Measurements from ENCODE around the gene RELN. TPM values are rescaled to one million over a fixed set of nuclear protein-coding genes. Genes with fewer than 3 reads are reported as not detected.

RELN gene
- total and polyA plus RNA-seq, 10 of the 15 experiments (the other 5 are each of a cell fraction or from before 2014, with no cell fraction given), result 0.11 to 0.21 TPM; not detected in 8

DNA sequence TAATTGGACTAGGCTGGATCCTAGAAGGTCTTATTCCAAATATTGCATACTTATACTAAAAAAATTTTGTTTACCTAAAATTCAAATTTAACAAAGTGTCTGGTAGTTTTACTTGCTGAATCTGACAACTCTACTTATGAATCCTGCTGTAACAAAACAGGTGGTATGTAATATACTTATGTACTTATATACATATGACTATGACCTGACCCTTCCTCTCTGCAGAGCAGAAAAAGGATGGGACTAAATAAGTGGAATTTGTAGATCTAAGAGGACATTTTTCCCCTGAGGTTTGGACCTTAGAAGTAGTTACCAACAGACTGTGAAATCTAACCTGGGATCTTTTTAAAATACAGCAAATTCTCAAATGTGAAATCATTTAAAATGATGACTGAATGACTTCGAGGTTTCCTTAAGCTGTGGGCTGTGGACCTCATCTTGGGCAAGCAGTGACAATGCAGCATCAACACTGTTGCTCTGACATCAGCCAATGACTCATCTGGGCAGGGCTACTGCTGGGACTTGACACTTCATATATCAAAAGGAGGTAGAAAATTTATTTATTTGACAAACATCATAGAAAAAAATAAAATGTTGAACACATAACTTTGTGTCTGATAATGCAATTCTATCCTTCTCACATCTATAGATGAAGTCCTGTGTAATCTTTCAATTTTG is 73.6 kb downstream of the RELN start:
- ATAC-seq, result no peak
- no peak overlapping the region for H3K27ac ChIP-seq (ENCODE audit: control insufficient read depth, insufficient read depth)
- 0% methylated on average over 1 of the region's 1 CpG for WGBS (ENCODE audit: insufficient coverage, insufficient replicate concordance, low lambda C conversion rate, missing lambda C conversion rate)
- no peaks in the 10 kb centered on the region; a peak in 1 of 4 replicates for H3K27me3 ChIP-seq (replicated peaks in 1 of 2; ENCODE audit: control insufficient read depth in 2 of 2, insufficient read depth in 2 of 2, low read length in 1 of 2)
- H3K36me3 ChIP-seq (ENCODE audit: control insufficient read depth in 2 of 2, insufficient read depth in 2 of 2, low read length in 1 of 2), result no peaks in the 10 kb centered on the region
- no peak overlapping the region for H3K9ac ChIP-seq (ENCODE audit: control insufficient read depth, insufficient read depth, low read length)
- no peak for TF ChIP-seq NR2C1 (IDR thresholded peaks at IDR 0.05)
- TF ChIP-seq MEF2B (IDR thresholded peaks at IDR 0.05; ENCODE audit: partially characterized antibody, poor library complexity, severe bottlenecking), result no peak
- TF ChIP-seq E2F4 (IDR thresholded peaks at IDR 0.05; ENCODE audit: low read depth, low read length), result no peak
- no peak for TF ChIP-seq ATF7 (IDR thresholded peaks at IDR 0.05; ENCODE audit: low read depth)
- H3K9me3 ChIP-seq (replicated peaks; ENCODE audit: control insufficient read depth, insufficient read depth, low read length), result no peaks in the 10 kb centered on the region
- RAD21 ChIA-PET (ENCODE audit: unreplicated experiment), result no interaction called here
- no peak overlapping the region for H3K4me3 ChIP-seq
- H2AFZ ChIP-seq (ENCODE audit: control insufficient read depth, low read depth, low read length), result no peak overlapping the region
- in situ Hi-C loops (cut with MboI), result no loop called here
- no peak for DNase-seq (ENCODE audit: low read depth, low spot score)
- H4K20me1 ChIP-seq (ENCODE audit: control insufficient read depth, insufficient read depth), result no peaks in the 10 kb centered on the region
- CTCF ChIA-PET, result no interaction called here
- POLR2A ChIA-PET, result no interaction called here
- SMC1A ChIA-PET (ENCODE audit: uncharacterized antibody, unreplicated experiment), result no interaction called here
- no peaks in the 10 kb centered on the region for H3K79me2 ChIP-seq (ENCODE audit: control insufficient read depth, insufficient read depth, low read length)
- FAIRE-seq, result no peak
- no peak overlapping the region for H3K4me2 ChIP-seq (ENCODE audit: control insufficient read depth, insufficient read depth)
- H3K4me1 ChIP-seq (ENCODE audit: control insufficient read depth, insufficient read depth, low read length), result no peaks in the 10 kb centered on the region
- BruUV-seq (replicated peaks), result no TSS peak
- intact Hi-C loops (cut with micrococcal nuclease; ENCODE audit: unreplicated experiment), result no loop called here

DNA sequence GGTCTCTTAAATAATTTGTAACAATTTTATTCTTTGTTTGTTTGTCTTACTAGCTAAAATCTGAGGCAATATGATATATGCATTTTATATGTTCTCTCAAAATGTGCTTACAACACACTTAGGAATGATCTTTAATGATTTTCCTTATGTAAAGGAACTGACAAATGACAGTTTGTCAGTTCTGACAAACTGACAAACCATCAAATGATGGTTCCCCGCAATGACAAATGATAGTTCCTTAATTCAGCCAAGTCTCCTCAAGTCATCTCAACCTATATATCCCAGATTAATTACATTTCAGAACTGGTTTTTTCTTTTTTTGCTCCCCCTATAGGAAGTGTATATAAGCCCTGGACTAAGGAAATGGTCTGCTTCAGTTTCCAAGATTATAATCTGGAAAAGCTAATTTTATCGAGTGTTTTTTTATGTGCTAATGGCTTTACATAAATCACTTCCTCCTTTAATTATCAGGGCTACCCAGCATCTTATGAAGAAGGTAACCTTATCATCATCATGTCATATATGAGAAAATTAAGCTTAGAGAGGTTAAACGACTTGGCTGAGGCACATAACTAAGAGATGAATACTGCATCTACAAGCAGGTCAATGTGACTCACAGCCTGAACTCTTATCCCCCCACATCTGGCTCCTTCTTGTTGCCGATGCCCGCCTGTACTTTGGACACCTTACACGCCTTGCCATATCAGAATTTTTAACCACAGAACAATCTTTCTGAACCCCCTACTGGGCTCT is 75.1 kb downstream of the RELN start:
- Histone ChIP-seq H3K9ac (ENCODE audit: control insufficient read depth, insufficient read depth, low read length) (no peak overlapping the region), H3K79me2 (ENCODE audit: control insufficient read depth, insufficient read depth, low read length) (no peaks in the 10 kb centered on the region), H3K36me3 (ENCODE audit: control insufficient read depth in 2 of 2, insufficient read depth in 2 of 2, low read length in 1 of 2) (no peaks in the 10 kb centered on the region), H3K27me3 (replicated peaks in 1 of 2; ENCODE audit: control insufficient read depth in 2 of 2, insufficient read depth in 2 of 2, low read length in 1 of 2) (no peaks in the 10 kb centered on the region; a peak in 1 of 4 replicates), H3K4me3 (no peak overlapping the region), H2AFZ (ENCODE audit: control insufficient read depth, low read depth, low read length) (no peak overlapping the region), H3K27ac (ENCODE audit: control insufficient read depth, insufficient read depth) (no peak overlapping the region), H4K20me1 (ENCODE audit: control insufficient read depth, insufficient read depth) (no peaks in the 10 kb centered on the region), H3K9me3 (replicated peaks; ENCODE audit: control insufficient read depth, insufficient read depth, low read length) (no peaks in the 10 kb centered on the region), H3K4me1 (ENCODE audit: control insufficient read depth, insufficient read depth, low read length) (no peaks in the 10 kb centered on the region), H3K4me2 (ENCODE audit: control insufficient read depth, insufficient read depth) (no peak overlapping the region)
- FAIRE-seq (no peak), ATAC-seq (no peak), DNase-seq (ENCODE audit: low read depth, low spot score) (no peak)
- intact Hi-C loops (cut with micrococcal nuclease; ENCODE audit: unreplicated experiment), result no loop called here
- POLR2A ChIA-PET, result no interaction called here
- SMC1A ChIA-PET (ENCODE audit: uncharacterized antibody, unreplicated experiment), result no interaction called here
- RAD21 ChIA-PET (ENCODE audit: unreplicated experiment), result no interaction called here
- in situ Hi-C loops (cut with MboI), result no loop called here
- BruUV-seq (replicated peaks), result no TSS peak
- CTCF ChIA-PET, result no interaction called here
- 54% methylated on average over 6 of the region's 6 CpGs for WGBS (ENCODE audit: insufficient coverage, insufficient replicate concordance, low lambda C conversion rate, missing lambda C conversion rate)
- TF ChIP-seq SIX5 (IDR thresholded peaks at IDR 0.05; ENCODE audit: low read depth, low read length, severe bottlenecking) (no peak), PML (IDR thresholded peaks at IDR 0.05; ENCODE audit: low read length) (no peak), IRF5 (IDR thresholded peaks at IDR 0.05; ENCODE audit: borderline replicate concordance) (no peak), KDM1A (IDR thresholded peaks at IDR 0.05; ENCODE audit: borderline replicate concordance) (no peak), SPI1 (IDR thresholded peaks at IDR 0.05; ENCODE audit: borderline replicate concordance, insufficient read depth, low read depth, low read length) (no peak), TCF7 (IDR thresholded peaks at IDR 0.05; ENCODE audit: borderline replicate concordance) (no peak), SREBF1 (IDR thresholded peaks at IDR 0.05; ENCODE audit: low read length) (no peak), EZH2 (IDR thresholded peaks at IDR 0.05; ENCODE audit: borderline replicate concordance, control insufficient read depth, low read depth, low read length) (no peak), CHD2 (IDR thresholded peaks at IDR 0.05; ENCODE audit: borderline replicate concordance, low read depth, low read length) (no peak), BCL11A (IDR thresholded peaks at IDR 0.05; ENCODE audit: low read depth, low read length) (no peak), MYC (IDR thresholded peaks at IDR 0.05; ENCODE audit: insufficient read depth, insufficient read length, insufficient replicate concordance, low read length, severe bottlenecking) (no peak), HDGF (IDR thresholded peaks at IDR 0.05) (no peak)

All from GM12878 (cell line).